SK-N-SH treated with all-trans-retinoic acid at 6 μM for 48 hours (cell line): ENCODE data around the gene RSRP1.

ENCODE experiments used
- ATAC-seq: fragments of 200-7000 bp; cut with Tn5 transposase; 3 replicates; pipeline ENCODE4 v1.9.1; 2020; ENCODE audit warnings: mild to moderate bottlenecking, moderate library complexity
- ARNTL ChIP-seq: fragments of 450-650 bp; formaldehyde crosslinking; IDR thresholded peaks from 2 replicates; pipeline ENCODE4 v1.5.0; 2020; ENCODE audit warnings: low read depth, mild to moderate bottlenecking, moderate library complexity, borderline replicate concordance
- BACH2 ChIP-seq: fragments of 250-450 bp; sonication (Bioruptor Pico); IDR thresholded peaks from 2 replicates; pipeline ENCODE4 v1.9.0; 2021; ENCODE audit warnings: mild to moderate bottlenecking, borderline replicate concordance
- CREB5 ChIP-seq: fragments of 250-450 bp; sonication (Bioruptor Pico); IDR thresholded peaks from 2 replicates; pipeline ENCODE4 v1.5.1; 2020; ENCODE audit warnings: low read depth, mild to moderate bottlenecking, moderate library complexity
- CSDC2 ChIP-seq: fragments of 250-450 bp; sonication (Bioruptor Pico); IDR thresholded peaks from 2 replicates; pipeline ENCODE4 v1.5.0; 2020; ENCODE audit warnings: mild to moderate bottlenecking, moderate library complexity
- ESRRG ChIP-seq: fragments of 250-450 bp; sonication (Bioruptor Pico); IDR thresholded peaks from 2 replicates; pipeline ENCODE4 v1.6.1; 2021; ENCODE audit warnings: mild to moderate bottlenecking
- GLIS3 ChIP-seq: fragments of 250-450 bp; sonication (Bioruptor Pico); IDR thresholded peaks from 2 replicates; pipeline ENCODE4 v1.5.0; 2020; ENCODE audit warnings: mild to moderate bottlenecking, moderate library complexity
- ISL1 ChIP-seq: fragments of 250-450 bp; sonication (Bioruptor Pico); IDR thresholded peaks from 2 replicates; pipeline ENCODE4 v2.1.2; 2022; ENCODE audit warnings: mild to moderate bottlenecking, moderate library complexity
- OSR1 ChIP-seq: fragments of 250-450 bp; sonication (Bioruptor Pico); IDR thresholded peaks from 2 replicates; pipeline ENCODE4 v1.8.0; 2022; ENCODE audit warnings: moderate library complexity, mild to moderate bottlenecking, inconsistent platforms
- POU6F1 ChIP-seq: fragments of 250-450 bp; sonication (Bioruptor Pico); IDR thresholded peaks from 2 replicates; pipeline ENCODE4 v1.8.0; 2021; ENCODE audit warnings: low read depth, mild to moderate bottlenecking, moderate library complexity, borderline replicate concordance
- PPARA ChIP-seq: fragments of 250-450 bp; sonication (Bioruptor Pico); IDR thresholded peaks from 2 replicates; pipeline ENCODE4 v1.5.0; 2020; ENCODE audit warnings: mild to moderate bottlenecking, borderline replicate concordance
- RARB ChIP-seq: fragments of 250-450 bp; sonication (Bioruptor Pico); IDR thresholded peaks from 2 replicates; pipeline ENCODE4 v1.8.0; 2021; ENCODE audit warnings: mild to moderate bottlenecking, moderate library complexity
- SNAI2 ChIP-seq: fragments of 250-450 bp; sonication (Bioruptor Pico); IDR thresholded peaks from 2 replicates; pipeline ENCODE4 v1.5.0; 2020; ENCODE audit warnings: mild to moderate bottlenecking, moderate library complexity
- TCF4 ChIP-seq: fragments of 250-450 bp; sonication (Bioruptor Pico); IDR thresholded peaks from 2 replicates; pipeline ENCODE4 v1.8.0; 2021; ENCODE audit warnings: mild to moderate bottlenecking, moderate library complexity, borderline replicate concordance
- TOX ChIP-seq: fragments of 250-450 bp; sonication (Bioruptor Pico); IDR thresholded peaks from 2 replicates; pipeline ENCODE4 v1.8.0; 2021; ENCODE audit warnings: mild to moderate bottlenecking, moderate library complexity, borderline replicate concordance
- TSHZ2 ChIP-seq: fragments of 250-450 bp; sonication (Bioruptor Pico); IDR thresholded peaks from 2 replicates; pipeline ENCODE4 v1.5.0; 2020; ENCODE audit warnings: mild to moderate bottlenecking, moderate library complexity
- ZC3H10 ChIP-seq: fragments of 250-450 bp; sonication (Bioruptor Pico); IDR thresholded peaks from 2 replicates; pipeline ENCODE4 v1.5.1; 2021; ENCODE audit warnings: mild to moderate bottlenecking, moderate library complexity
- ZFP30 ChIP-seq: fragments of 450-650 bp; formaldehyde crosslinking; IDR thresholded peaks from 2 replicates; pipeline ENCODE4 v1.5.0; 2022; ENCODE audit warnings: mild to moderate bottlenecking, moderate library complexity
- ZNF565 ChIP-seq: fragments of 450-650 bp; formaldehyde crosslinking; conservative IDR thresholded peaks from 2 replicates; pipeline ENCODE4 v1.5.0; 2020; ENCODE audit warnings: low read depth, mild to moderate bottlenecking, moderate library complexity
- ZNF70 ChIP-seq: fragments of 450-650 bp; formaldehyde crosslinking; IDR thresholded peaks from 2 replicates; pipeline ENCODE4 v1.5.0; 2020; ENCODE audit warnings: mild to moderate bottlenecking, moderate library complexity
- ZNF8 ChIP-seq: fragments of 450-650 bp; formaldehyde crosslinking; IDR thresholded peaks from 2 replicates; pipeline ENCODE4 v1.5.0; 2020; ENCODE audit warnings: mild to moderate bottlenecking, moderate library complexity
- TF ChIP-seq, protein P1 (sequence below): fragments of 250-450 bp; sonication (Bioruptor Pico); IDR thresholded peaks from 2 replicates; pipeline ENCODE4 v1.5.1; 2021; ENCODE audit warnings: mild to moderate bottlenecking, moderate library complexity

The RSRP1 gene

GRCh38 chr1:25204797-25205480, 42.3 kb downstream of the RSRP1 start:
- peak; percentile 87 for ATAC-seq

DNA sequence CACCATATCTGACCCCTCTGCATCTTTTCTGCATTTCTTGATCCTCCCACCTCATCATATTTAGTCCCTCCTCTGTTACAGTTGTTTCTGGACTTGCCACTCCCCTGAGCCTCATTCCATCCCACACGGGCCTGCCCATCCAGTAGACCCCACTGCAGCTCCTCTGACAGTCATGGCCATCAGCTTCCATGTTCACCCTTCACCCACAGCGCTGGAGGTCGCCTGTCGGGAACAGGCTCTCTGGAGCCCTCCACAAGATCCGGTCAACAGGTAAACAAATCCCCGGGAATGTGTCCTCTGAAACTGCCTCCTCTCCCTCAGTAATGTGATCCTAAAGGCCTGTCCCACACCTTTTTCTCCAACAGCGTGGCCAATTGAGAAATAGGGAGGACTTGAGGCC, 46.2 kb downstream of the RSRP1 start:
- no peak for TF ChIP-seq CSDC2
- no peak for TF ChIP-seq ZNF8
- no peak for TF ChIP-seq POU6F1 (CRISPR knock-in tag)
- no peak for TF ChIP-seq OSR1 (CRISPR knock-in tag)
- TF ChIP-seq RARB (CRISPR knock-in tag): no peak
- no peak for TF ChIP-seq ARNTL
- TF ChIP-seq ISL1 (CRISPR knock-in tag): no peak
- no peak for TF ChIP-seq ZNF565 (CRISPR knock-in tag)
- no peak for TF ChIP-seq BACH2 (CRISPR knock-in tag)
- TF ChIP-seq TOX: no peak
- no peak for TF ChIP-seq GLIS3 (CRISPR knock-in tag)
- TF ChIP-seq CREB5 (CRISPR knock-in tag): no peak
- no peak for TF ChIP-seq ESRRG (CRISPR knock-in tag)
- no peak for TF ChIP-seq TCF4 (CRISPR knock-in tag)
- TF ChIP-seq, protein P1, sequence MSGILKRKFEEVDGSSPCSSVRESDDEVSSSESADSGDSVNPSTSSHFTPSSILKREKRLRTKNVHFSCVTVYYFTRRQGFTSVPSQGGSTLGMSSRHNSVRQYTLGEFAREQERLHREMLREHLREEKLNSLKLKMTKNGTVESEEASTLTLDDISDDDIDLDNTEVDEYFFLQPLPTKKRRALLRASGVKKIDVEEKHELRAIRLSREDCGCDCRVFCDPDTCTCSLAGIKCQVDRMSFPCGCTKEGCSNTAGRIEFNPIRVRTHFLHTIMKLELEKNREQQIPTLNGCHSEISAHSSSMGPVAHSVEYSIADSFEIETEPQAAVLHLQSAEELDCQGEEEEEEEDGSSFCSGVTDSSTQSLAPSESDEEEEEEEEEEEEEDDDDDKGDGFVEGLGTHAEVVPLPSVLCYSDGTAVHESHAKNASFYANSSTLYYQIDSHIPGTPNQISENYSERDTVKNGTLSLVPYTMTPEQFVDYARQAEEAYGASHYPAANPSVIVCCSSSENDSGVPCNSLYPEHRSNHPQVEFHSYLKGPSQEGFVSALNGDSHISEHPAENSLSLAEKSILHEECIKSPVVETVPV: no peak
- TF ChIP-seq ZC3H10 (CRISPR knock-in tag): no peak
- no peak for TF ChIP-seq TSHZ2 (CRISPR knock-in tag)
- no peak for ATAC-seq

More at GRCh38 chr1:25204797-25205480, 42.3 kb downstream of the RSRP1 start:
- no peak for TF ChIP-seq ZNF8
- no peak for TF ChIP-seq CSDC2
- no peak for TF ChIP-seq SNAI2
- TF ChIP-seq OSR1 (CRISPR knock-in tag): no peak
- TF ChIP-seq BACH2 (CRISPR knock-in tag): no peak
- TF ChIP-seq CREB5 (CRISPR knock-in tag): no peak
- TF ChIP-seq ZNF70 (CRISPR knock-in tag): no peak
- no peak for TF ChIP-seq ISL1 (CRISPR knock-in tag)

DNA sequence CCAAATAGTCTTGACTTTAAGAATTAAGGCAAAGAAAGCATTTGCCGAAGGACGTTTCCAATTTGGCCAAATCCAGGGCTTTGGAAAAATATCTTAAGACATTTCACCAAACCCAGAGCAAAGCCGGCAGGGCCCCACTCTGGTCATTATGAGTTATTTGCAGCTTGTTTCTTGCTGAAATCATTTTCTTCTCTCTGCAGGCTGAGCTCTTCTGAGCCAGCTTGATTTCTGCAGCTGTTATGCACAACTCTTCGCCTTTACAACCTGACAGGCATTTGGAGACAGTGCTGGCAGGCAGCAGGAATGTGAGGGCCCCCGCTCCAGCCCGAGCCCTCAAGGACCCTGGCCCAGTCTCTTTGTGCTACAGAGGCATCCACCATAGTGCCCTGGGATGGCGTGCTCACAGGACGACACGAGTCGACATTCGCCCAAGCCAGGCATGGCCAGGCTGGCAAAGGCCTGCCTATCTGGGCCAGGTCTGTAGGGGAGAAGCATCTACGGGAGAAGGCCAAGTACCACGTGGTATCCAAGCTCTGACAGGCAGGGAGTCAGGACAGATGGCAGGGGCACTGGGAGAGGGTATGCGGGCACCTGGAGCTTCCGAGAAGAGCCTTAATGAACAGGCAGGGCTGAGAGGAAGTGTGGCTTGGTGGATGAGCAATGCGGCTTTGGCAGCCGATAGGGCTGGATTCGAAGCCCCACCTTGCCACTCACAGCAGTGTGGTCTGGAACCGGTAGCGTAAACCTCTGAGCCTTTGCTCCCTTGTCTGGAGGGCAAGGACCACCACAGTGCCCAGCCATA, 47.2 kb downstream of the RSRP1 start:
- no peak for ATAC-seq
- TF ChIP-seq PPARA (CRISPR knock-in tag) (no peak), TCF4 (CRISPR knock-in tag) (no peak), POU6F1 (CRISPR knock-in tag) (no peak), ZNF565 (CRISPR knock-in tag) (no peak), ZNF8 (no peak), TOX (no peak), ZNF70 (CRISPR knock-in tag) (no peak), SNAI2 (no peak), CREB5 (CRISPR knock-in tag) (no peak), CSDC2 (no peak), ZC3H10 (CRISPR knock-in tag) (no peak), ZFP30 (CRISPR knock-in tag) (no peak), BACH2 (CRISPR knock-in tag) (no peak)
- TF ChIP-seq, protein P1: no peak
